ENCODE results near the gene BDNF.

BDNF gene

GRCh38 chr11:27705873-27706820 is 5.9 kb upstream of the BDNF start:
- DNase-seq: no peak

GRCh38 chr11:27703481-27703880 is 3.2 kb upstream of the BDNF start:
- DNase-seq: no peak

GRCh38 chr11:27702811-27703210 is 2.6 kb upstream of the BDNF start:
- no peak for DNase-seq

- no peak for DNase-seq
Measured at GRCh38 chr11:27701355-27702105, 1.3 kb upstream of the BDNF start.

GRCh38 chr11:27699926-27700350 is 317 bp downstream of the BDNF start:
- no peak for DNase-seq

- no peak for DNase-seq
Measured at GRCh38 chr11:27699242-27699925, 871 bp downstream of the BDNF start.

GRCh38 chr11:27698872-27699241 is 1.4 kb downstream of the BDNF start:
- DNase-seq: peak; percentile 35

- no peak for DNase-seq
Measured at GRCh38 chr11:27697679-27698275, 2.5 kb downstream of the BDNF start.

GRCh38 chr11:27696961-27697360 is 3.3 kb downstream of the BDNF start:
- no peak for DNase-seq

GRCh38 chr11:27696115-27696514 is 4.1 kb downstream of the BDNF start:
- DNase-seq: no peak

GRCh38 chr11:27694992-27695391 is 5.3 kb downstream of the BDNF start:
- DNase-seq: no peak

- no peak for DNase-seq
Measured at GRCh38 chr11:27693398-27693797, 6.9 kb downstream of the BDNF start.

GRCh38 chr11:27692781-27693180 is 7.5 kb downstream of the BDNF start:
- no peak for DNase-seq

GRCh38 chr11:27688076-27688475 is 12.2 kb downstream of the BDNF start:
- DNase-seq: no peak

GRCh38 chr11:27681664-27682063 is 18.6 kb downstream of the BDNF start:
- DNase-seq: no peak

GRCh38 chr11:27679136-27680015 is 20.9 kb downstream of the BDNF start:
- no peak for DNase-seq

- no peak for DNase-seq
Measured at GRCh38 chr11:27678242-27678641, 22.0 kb downstream of the BDNF start.

- no peak for DNase-seq
Measured at GRCh38 chr11:27677108-27677507, 23.1 kb downstream of the BDNF start.

GRCh38 chr11:27673979-27674663 is 26.1 kb downstream of the BDNF start:
- no peak for DNase-seq

- no peak for DNase-seq
Measured at GRCh38 chr11:27672836-27673464, 27.3 kb downstream of the BDNF start.
